Transverse colon (tissue), 4 donors: ENCODE results near the gene BTBD10.

ENCODE experiments used
- EP300 ChIP-seq: sonication (generic); formaldehyde crosslinking; IDR thresholded peaks from one replicate; pipeline ENCODE4 v1.6.1; 2017; ENCODE audit warnings: antibody characterized with exemption, low read depth
- POLR2A ChIP-seq: fragments of 450-650 bp; IDR thresholded peaks from one replicate; pipeline ENCODE4 v1.6.1; 2016; ENCODE audit warnings: antibody characterized with exemption, mild to moderate bottlenecking, moderate library complexity
- POLR2AphosphoS5 ChIP-seq, 3 donors: sonication (generic); formaldehyde crosslinking; IDR thresholded peaks; one replicate each; pipeline ENCODE4 v1.6.1; 2016; ENCODE audit warnings: antibody characterized with exemption in 3 of 3
- TF ChIP-seq, protein P1 (sequence below), 5 experiments: fragments of 200-600 bp in 3 of 5; fragments of 450-650 bp in 2 of 5; sonication (generic) in 3 of 5; IDR thresholded peaks; 1 replicate in 2 of 5; 2 replicates in 3 of 5; pipeline ENCODE4 v1.5.1; 2016 to 2017; ENCODE audit warnings: antibody characterized with exemption in 5 of 5, inconsistent platforms in 3 of 5, mild to moderate bottlenecking in 2 of 5, moderate library complexity in 1 of 5

DNA sequence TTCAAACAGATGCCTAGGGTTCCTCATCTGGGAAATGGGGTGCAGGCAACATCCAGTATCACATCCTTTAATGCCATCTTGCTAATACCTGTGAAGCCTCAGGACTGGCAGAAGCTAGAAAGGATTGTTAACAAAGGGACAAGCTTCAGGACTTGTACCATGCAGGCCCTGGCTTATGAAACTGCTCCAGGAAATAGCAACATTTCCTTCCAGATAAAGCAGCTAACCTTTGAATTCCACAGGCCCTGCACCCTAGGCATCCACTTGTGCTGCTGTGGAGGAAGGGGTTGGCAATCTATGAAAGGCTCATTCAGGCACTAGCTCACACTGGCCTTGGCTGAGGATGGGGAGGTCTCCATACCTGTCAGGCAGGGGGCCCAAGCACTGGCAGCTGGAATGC lies 87.2 kb downstream of the BTBD10 start:
- TF ChIP-seq POLR2A (no peak), POLR2AphosphoS5 (IDR thresholded peaks at IDR 0.05) (no peak), EP300 (no peak)
- TF ChIP-seq, protein P1, sequence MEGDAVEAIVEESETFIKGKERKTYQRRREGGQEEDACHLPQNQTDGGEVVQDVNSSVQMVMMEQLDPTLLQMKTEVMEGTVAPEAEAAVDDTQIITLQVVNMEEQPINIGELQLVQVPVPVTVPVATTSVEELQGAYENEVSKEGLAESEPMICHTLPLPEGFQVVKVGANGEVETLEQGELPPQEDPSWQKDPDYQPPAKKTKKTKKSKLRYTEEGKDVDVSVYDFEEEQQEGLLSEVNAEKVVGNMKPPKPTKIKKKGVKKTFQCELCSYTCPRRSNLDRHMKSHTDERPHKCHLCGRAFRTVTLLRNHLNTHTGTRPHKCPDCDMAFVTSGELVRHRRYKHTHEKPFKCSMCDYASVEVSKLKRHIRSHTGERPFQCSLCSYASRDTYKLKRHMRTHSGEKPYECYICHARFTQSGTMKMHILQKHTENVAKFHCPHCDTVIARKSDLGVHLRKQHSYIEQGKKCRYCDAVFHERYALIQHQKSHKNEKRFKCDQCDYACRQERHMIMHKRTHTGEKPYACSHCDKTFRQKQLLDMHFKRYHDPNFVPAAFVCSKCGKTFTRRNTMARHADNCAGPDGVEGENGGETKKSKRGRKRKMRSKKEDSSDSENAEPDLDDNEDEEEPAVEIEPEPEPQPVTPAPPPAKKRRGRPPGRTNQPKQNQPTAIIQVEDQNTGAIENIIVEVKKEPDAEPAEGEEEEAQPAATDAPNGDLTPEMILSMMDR (IDR thresholded peaks at IDR 0.05): no peak
